Measurements from ENCODE around the gene TBC1D22A. TPM values are rescaled to one million over a fixed set of nuclear protein-coding genes. Genes with fewer than 3 reads are reported as not detected.

Gene TBC1D22A
- total RNA-seq, 6 donors from 2014 or later, result 27.1 to 48.2 (median 35.3) TPM

GRCh38 chr22:47146941-47147340 lies 384.5 kb downstream of the TBC1D22A start:
- H3K27ac ChIP-seq, result no peak overlapping the region
- no peaks in the 10 kb centered on the region for H3K9me3 ChIP-seq
- 97% methylated on average over 16 of the region's 16 CpGs for WGBS, 2 donors
- TF ChIP-seq EP300 (IDR thresholded peaks at IDR 0.05) (no peak), POLR2AphosphoS5 (IDR thresholded peaks at IDR 0.05) (no peak), CTCF (IDR thresholded peaks at IDR 0.05) (no peak), POLR2A (IDR thresholded peaks at IDR 0.05) (no peak)
- H3K4me3 ChIP-seq, result no peak overlapping the region
- no peak for DNase-seq
- no peaks in the 10 kb centered on the region for H3K27me3 ChIP-seq
- no peaks in the 10 kb centered on the region for H3K36me3 ChIP-seq
- ATAC-seq (ENCODE audit: low FRiP score in 2 of 2), result no peak
- peaks cover 0 to 12% (median 1%) of the 10 kb centered on the region in 4 donors for H3K4me1 ChIP-seq

GRCh38 chr22:47147572-47147971 lies 385.1 kb downstream of the TBC1D22A start:
- H3K9me3 ChIP-seq, result no peaks in the 10 kb centered on the region
- no peak for ATAC-seq (ENCODE audit: low FRiP score in 2 of 2)
- H3K36me3 ChIP-seq, result no peaks in the 10 kb centered on the region
- peaks cover 0 to 12% (median 1%) of the 10 kb centered on the region in 4 donors for H3K4me1 ChIP-seq
- no peak overlapping the region for H3K27ac ChIP-seq
- WGBS, 2 donors, result 91 to 97% methylated on average over 10 to 13 of the region's 13 CpGs
- H3K4me3 ChIP-seq, result no peak overlapping the region
- no peak for DNase-seq
- no peaks in the 10 kb centered on the region for H3K27me3 ChIP-seq
- TF ChIP-seq EP300 (IDR thresholded peaks at IDR 0.05), result no peak

GRCh38 chr22:47148510-47148909 lies 386.1 kb downstream of the TBC1D22A start:
- no peak for ATAC-seq (ENCODE audit: low FRiP score in 2 of 2)
- DNase-seq, result no peak
- TF ChIP-seq CTCF (IDR thresholded peaks at IDR 0.05) (no peak), POLR2AphosphoS5 (IDR thresholded peaks at IDR 0.05) (no peak), EP300 (IDR thresholded peaks at IDR 0.05) (no peak), POLR2A (IDR thresholded peaks at IDR 0.05) (no peak)

GRCh38 chr22:47148956-47149728 lies 386.7 kb downstream of the TBC1D22A start:
- 76 to 84% methylated on average over 25 to 31 of the region's 31 CpGs for WGBS, 2 donors
- H3K27me3 ChIP-seq, result no peaks in the 10 kb centered on the region
- no peaks in the 10 kb centered on the region for H3K9me3 ChIP-seq
- TF ChIP-seq POLR2AphosphoS5 (IDR thresholded peaks at IDR 0.05) (no peak), POLR2A (IDR thresholded peaks at IDR 0.05) (no peak)
- no peak for ATAC-seq (ENCODE audit: low FRiP score in 2 of 2)
- DNase-seq, result no peak
- peaks cover 0 to 4% (median under 1%) of the 10 kb centered on the region in 4 donors for H3K4me1 ChIP-seq
- H3K4me3 ChIP-seq, result no peak overlapping the region
- H3K27ac ChIP-seq, result no peak overlapping the region
- no peaks in the 10 kb centered on the region for H3K36me3 ChIP-seq

More at GRCh38 chr22:47148510-47148909, 386.1 kb downstream of the TBC1D22A start:
- no peaks in the 10 kb centered on the region for H3K36me3 ChIP-seq
- H3K9me3 ChIP-seq, result no peaks in the 10 kb centered on the region
- peaks cover 0 to 11% (median 1%) of the 10 kb centered on the region in 4 donors for H3K4me1 ChIP-seq
- H3K27ac ChIP-seq, result no peak overlapping the region
- no peaks in the 10 kb centered on the region for H3K27me3 ChIP-seq
- 82 to 94% methylated on average over 3 of the region's 3 CpGs for WGBS, 2 donors
- H3K4me3 ChIP-seq, result no peak overlapping the region

- TF ChIP-seq EP300 (IDR thresholded peaks at IDR 0.05) (no peak), CTCF (IDR thresholded peaks at IDR 0.05) (no peak), POLR2AphosphoS5 (IDR thresholded peaks at IDR 0.05) (no peak), POLR2A (IDR thresholded peaks at IDR 0.05) (no peak)
- Histone ChIP-seq H3K27ac (no peak overlapping the region), H3K36me3 (no peaks in the 10 kb centered on the region), H3K9me3 (no peaks in the 10 kb centered on the region), H3K4me3 (no peak overlapping the region), H3K27me3 (no peaks in the 10 kb centered on the region), H3K4me1 (peaks cover 0 to 3% (median 0%) of the 10 kb centered on the region in 4 donors)
- DNase-seq, result no peak
- WGBS, 2 donors, result 91 to 95% methylated on average over 12 to 13 of the region's 13 CpGs
- no peak for ATAC-seq (ENCODE audit: low FRiP score in 2 of 2)
These were observed 387.5 kb downstream of the TBC1D22A start for GRCh38 chr22:47149976-47150375.

- 99 to 100% methylated on average over 10 to 19 of the region's 21 CpGs for WGBS, 2 donors
- H3K4me3 ChIP-seq, result no peak overlapping the region
- ATAC-seq (ENCODE audit: low FRiP score in 2 of 2), result no peak
- no peaks in the 10 kb centered on the region for H3K36me3 ChIP-seq
- no peaks in the 10 kb centered on the region for H3K27me3 ChIP-seq
- H3K9me3 ChIP-seq, result no peaks in the 10 kb centered on the region
- no peaks in the 10 kb centered on the region for H3K4me1 ChIP-seq
- peak in 1 of 2 donors; percentile 75 for DNase-seq
- TF ChIP-seq POLR2A (IDR thresholded peaks at IDR 0.05), result no peak
- TF ChIP-seq CTCF (IDR thresholded peaks at IDR 0.05), result no peak
- TF ChIP-seq EP300 (IDR thresholded peaks at IDR 0.05), result no peak
- TF ChIP-seq POLR2AphosphoS5 (IDR thresholded peaks at IDR 0.05), result no peak
- no peak overlapping the region for H3K27ac ChIP-seq
These were observed 388.0 kb downstream of the TBC1D22A start for GRCh38 chr22:47150426-47150825.

Data from upper lobe of left lung (tissue), 6 donors.